OCI-LY7 (cell line): ENCODE measurements around the gene SECTM1. TPM values are rescaled to one million over a fixed set of nuclear protein-coding genes. Genes with fewer than 3 reads are reported as not detected.

ENCODE experiments used
- BruUV-seq: library from RNA; stranded (reverse); fragments of 400-500 nt; replicated peaks from 2 replicates; lab custom pipeline; 2021; lab: Mats Ljungman, UMichigan
- CTCF ChIA-PET: fragments of 300-600 bp; sonication (Branson Sonifier 250); formaldehyde crosslinking; loops from one replicate; lab custom pipeline; 2022; ENCODE audit warnings: antibody characterized with exemption; ENCODE audit not compliant: unreplicated experiment; lab: Charles Lee
- POLR2A ChIA-PET: fragments of 300-600 bp; sonication (Branson Sonifier 250); formaldehyde crosslinking; loops from one replicate; lab custom pipeline; 2022; ENCODE audit warnings: antibody characterized with exemption; lab: Charles Lee
- DNase-seq: peaks from one replicate; pipeline ENCODE4 v3.0.0-alpha.2; 2015; ENCODE audit warnings: low spot score
- H2AFZ ChIP-seq: fragments of 200-600 bp; sonication (generic), shearing (Covaris generic); 2 replicates; pipeline ENCODE4 v1.6.1; 2014; ENCODE audit warnings: mild to moderate bottlenecking, antibody characterized with exemption, low read length, moderate library complexity
- H3K27ac ChIP-seq: fragments of 200-600 bp; sonication (generic); 2 replicates; pipeline ENCODE4 v1.5.1; 2014; ENCODE audit warnings: mixed run types, low read depth, mild to moderate bottlenecking, moderate library complexity, low read length, inconsistent platforms; ENCODE audit not compliant: poor library complexity, severe bottlenecking
- H3K36me3 ChIP-seq: fragments of 200-600 bp; sonication (generic); 2 replicates; pipeline ENCODE4 v1.6.1; 2014; ENCODE audit warnings: mild to moderate bottlenecking, antibody characterized with exemption, low read length, moderate library complexity, mixed read lengths; ENCODE audit not compliant: insufficient read depth
- H3K4me1 ChIP-seq: fragments of 200-600 bp; sonication (generic); 2 replicates; pipeline ENCODE4 v1.5.1; 2014; ENCODE audit warnings: mild to moderate bottlenecking, low read length; ENCODE audit not compliant: insufficient read depth, poor library complexity, severe bottlenecking
- H3K4me2 ChIP-seq: fragments of 200-600 bp; sonication (generic); 2 replicates; pipeline ENCODE4 v1.6.1; 2014; ENCODE audit warnings: mild to moderate bottlenecking, low read length
- H3K4me3 ChIP-seq: fragments of 200-600 bp; sonication (generic); 2 replicates; pipeline ENCODE4 v1.5.1; 2014; ENCODE audit warnings: mild to moderate bottlenecking, low read depth, low read length; ENCODE audit not compliant: poor library complexity, severe bottlenecking
- H3K79me2 ChIP-seq: fragments of 200-600 bp; sonication (generic); 2 replicates; pipeline ENCODE4 v1.6.1; 2016; ENCODE audit warnings: low read depth, mild to moderate bottlenecking, low read length, moderate library complexity, mixed read lengths; ENCODE audit not compliant: insufficient read depth
- H3K9me2 ChIP-seq: fragments of 200-600 bp; sonication (generic); 2 replicates; pipeline ENCODE4 v1.6.1; 2016; ENCODE audit warnings: mild to moderate bottlenecking, low read length, mixed read lengths; ENCODE audit not compliant: insufficient read depth
- H3K9me3 ChIP-seq: fragments of 200-600 bp; sonication (generic); 2 replicates; pipeline ENCODE4 v1.6.1; 2014; ENCODE audit warnings: mild to moderate bottlenecking, mixed run types, low read length, mixed read lengths
- H4K20me1 ChIP-seq: fragments of 200-600 bp; sonication (generic); 2 replicates; pipeline ENCODE4 v1.6.1; 2014; ENCODE audit warnings: mild to moderate bottlenecking, antibody characterized with exemption, low read length, moderate library complexity, mixed read lengths; ENCODE audit not compliant: insufficient read depth
- CTCF ChIP-seq: fragments of 200-600 bp; sonication (generic); conservative IDR thresholded peaks from 2 replicates; pipeline ENCODE4 v1.5.1; 2014; ENCODE audit warnings: mild to moderate bottlenecking, antibody characterized with exemption, low read length, moderate library complexity, mixed read lengths
- EZH2phosphoT487 ChIP-seq: fragments of 200-600 bp; sonication (generic); IDR thresholded peaks from 2 replicates; pipeline ENCODE4 v1.6.1; 2018; ENCODE audit warnings: low read depth, borderline replicate concordance, mild to moderate bottlenecking, mixed run types, antibody characterized with exemption, low read length, moderate library complexity, mixed read lengths
- intact Hi-C: fragments of 100-400 bp; cut with micrococcal nuclease; formaldehyde crosslinking; loops from one replicate; pipeline ENCODE4 v1.10.0; 2022; ENCODE audit not compliant: unreplicated experiment
- total RNA-seq, 2 experiments: library from RNA; depleted of rRNA in 1 of 2; stranded (reverse); fragments of >200 nt in 1 of 2; shearing (Covaris generic) in 1 of 2; gene quantifications; 2 replicates each; pipeline ENCODE4 v1.2.3, GENCODE V29; 2014 to 2022

The SECTM1 gene
- total RNA-seq, 2 experiments from 2014 or later: not detected

GRCh38 chr17:82303944-82304808 lies 29.4 kb downstream of the SECTM1 start:
- Histone ChIP-seq H4K20me1 (no peaks in the 10 kb centered on the region), H2AFZ (no peak overlapping the region), H3K4me1 (peaks cover 8% of the 10 kb centered on the region), H3K9me3 (no peaks in the 10 kb centered on the region), H3K27ac (no peak overlapping the region), H3K79me2 (no peaks in the 10 kb centered on the region), H3K9me2 (no peaks in the 10 kb centered on the region), H3K4me2 (no peak overlapping the region), H3K4me3 (no peak overlapping the region), H3K36me3 (no peaks in the 10 kb centered on the region)
- intact Hi-C loops: no loop called here
- no peak for TF ChIP-seq CTCF
- TF ChIP-seq EZH2phosphoT487: no peak
- no peak for DNase-seq
- BruUV-seq: no TSS peak
- ChIA-PET POLR2A (no interaction called here), CTCF (interaction anchor here (0.6 kb wide), 1 partner anchor 13 kb away, joined by 4 read pairs; no protein-coding TSS in a partner anchor)

GRCh38 chr17:82302991-82303943 lies 30.3 kb downstream of the SECTM1 start:
- no peaks in the 10 kb centered on the region for H3K36me3 ChIP-seq
- no TSS peak for BruUV-seq
- ChIA-PET CTCF (no interaction called here), POLR2A (interaction anchor here (0.6 kb wide), 1 partner anchor 42 kb away, joined by 3 read pairs; no protein-coding TSS in a partner anchor)
- H3K4me2 ChIP-seq: no peak overlapping the region
- H3K9me3 ChIP-seq: no peaks in the 10 kb centered on the region
- no peak for DNase-seq
- no peak overlapping the region for H2AFZ ChIP-seq
- no peaks in the 10 kb centered on the region for H3K79me2 ChIP-seq
- H3K27ac ChIP-seq: no peak overlapping the region
- TF ChIP-seq CTCF: no peak
- no peak for TF ChIP-seq EZH2phosphoT487
- peaks cover 15% of the 10 kb centered on the region for H3K4me1 ChIP-seq
- no peaks in the 10 kb centered on the region for H3K9me2 ChIP-seq
- H3K4me3 ChIP-seq: no peak overlapping the region
- H4K20me1 ChIP-seq: no peaks in the 10 kb centered on the region
- intact Hi-C loops: no loop called here
